ENCODE results near the gene ARHGEF17.

ARHGEF17 gene

DNA sequence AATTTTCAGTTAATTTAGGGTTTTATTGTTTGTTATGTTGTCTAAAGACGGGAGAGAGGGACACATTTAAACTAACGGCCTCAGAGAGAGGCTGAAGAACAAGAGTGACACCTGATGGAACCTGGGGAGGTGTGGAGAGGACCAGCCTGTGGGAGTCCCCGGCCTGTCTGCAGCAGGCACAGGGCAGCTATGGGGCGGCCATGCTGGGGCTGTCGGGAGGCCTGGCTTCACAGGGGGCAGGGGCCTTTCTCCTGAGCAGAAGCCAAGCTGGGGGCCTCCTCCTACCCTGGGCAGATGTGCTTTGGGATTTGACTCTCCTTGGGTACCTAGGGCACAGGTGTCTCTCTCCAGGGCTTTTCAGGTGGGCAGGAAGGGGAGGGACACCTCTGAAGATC lies 90.1 kb downstream of the ARHGEF17 start:
- TF ChIP-seq GATA1 (IDR thresholded peaks at IDR 0.05; ENCODE audit: low read depth, low read length) = no peak
- TF ChIP-seq POLR2A (IDR thresholded peaks at IDR 0.05; ENCODE audit: low read length) = no peak
- no peak for DNase-seq

- DNase-seq = no peak
- TF ChIP-seq GATA1 (IDR thresholded peaks at IDR 0.05; ENCODE audit: low read depth, low read length) (no peak), POLR2A (IDR thresholded peaks at IDR 0.05; ENCODE audit: low read length) (no peak)
These were observed 90.6 kb downstream of the ARHGEF17 start for GRCh38 chr11:73398721-73399120.

- DNase-seq = no peak
- TF ChIP-seq GATA1 (IDR thresholded peaks at IDR 0.05; ENCODE audit: low read depth, low read length) = no peak
- TF ChIP-seq POLR2A (IDR thresholded peaks at IDR 0.05; ENCODE audit: low read length) = no peak
These were observed 91.1 kb downstream of the ARHGEF17 start for GRCh38 chr11:73399159-73399590.

GRCh38 chr11:73399636-73400035 lies 91.6 kb downstream of the ARHGEF17 start:
- DNase-seq = peak; percentile 24 to 46
- no peak for TF ChIP-seq GATA1 (IDR thresholded peaks at IDR 0.05; ENCODE audit: low read depth, low read length)
- no peak for TF ChIP-seq POLR2A (IDR thresholded peaks at IDR 0.05; ENCODE audit: low read length)

GRCh38 chr11:73400293-73400692 lies 92.2 kb downstream of the ARHGEF17 start:
- DNase-seq = no peak

GRCh38 chr11:73401217-73401923 lies 93.3 kb downstream of the ARHGEF17 start:
- no peak for TF ChIP-seq POLR2A (IDR thresholded peaks at IDR 0.05; ENCODE audit: low read length)
- no peak for TF ChIP-seq GATA1 (IDR thresholded peaks at IDR 0.05; ENCODE audit: low read depth, low read length)
- DNase-seq = no peak

More at GRCh38 chr11:73400293-73400692, 92.2 kb downstream of the ARHGEF17 start:
- no peak for TF ChIP-seq POLR2A (IDR thresholded peaks at IDR 0.05; ENCODE audit: low read length)

- no peak for DNase-seq
- TF ChIP-seq GATA1 (IDR thresholded peaks at IDR 0.05; ENCODE audit: low read depth, low read length) (no peak), POLR2A (IDR thresholded peaks at IDR 0.05; ENCODE audit: low read length) (no peak)
These were observed 94.1 kb downstream of the ARHGEF17 start for GRCh38 chr11:73401924-73402833.

- peak; percentile 22 to 31 for DNase-seq
- no peak for TF ChIP-seq POLR2A (IDR thresholded peaks at IDR 0.05; ENCODE audit: low read length)
- TF ChIP-seq GATA1 (IDR thresholded peaks at IDR 0.05; ENCODE audit: low read depth, low read length) = no peak
These were observed 94.7 kb downstream of the ARHGEF17 start for GRCh38 chr11:73402834-73403185.

- TF ChIP-seq GATA1 (IDR thresholded peaks at IDR 0.05; ENCODE audit: low read depth, low read length) (no peak), POLR2A (IDR thresholded peaks at IDR 0.05; ENCODE audit: low read length) (no peak)
- no peak for DNase-seq
These were observed 95.5 kb downstream of the ARHGEF17 start for GRCh38 chr11:73403541-73403940.

DNA sequence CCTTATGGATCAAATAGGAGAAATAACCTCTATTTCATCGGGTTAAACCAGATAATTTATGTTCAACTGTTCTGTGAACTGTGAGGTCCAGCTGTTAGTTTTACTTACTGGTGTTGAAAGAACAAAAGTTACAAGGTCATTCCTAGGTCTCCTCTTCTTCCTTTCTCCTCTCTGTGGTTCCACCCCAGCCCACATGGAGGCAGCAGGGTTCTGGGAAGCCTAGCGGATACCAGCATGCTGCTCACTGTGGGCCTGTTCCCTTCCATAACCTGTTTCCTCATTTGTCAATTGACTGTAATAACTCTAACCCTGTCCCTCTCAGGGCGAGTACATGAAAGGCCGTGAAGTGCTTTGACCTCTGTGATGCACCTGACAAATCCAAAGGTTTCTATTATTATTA lies 96.0 kb downstream of the ARHGEF17 start:
- TF ChIP-seq POLR2A (IDR thresholded peaks at IDR 0.05; ENCODE audit: low read length) (no peak), GATA1 (IDR thresholded peaks at IDR 0.05; ENCODE audit: low read depth, low read length) (no peak)
- DNase-seq = peak; percentile 22 to 30

DNA sequence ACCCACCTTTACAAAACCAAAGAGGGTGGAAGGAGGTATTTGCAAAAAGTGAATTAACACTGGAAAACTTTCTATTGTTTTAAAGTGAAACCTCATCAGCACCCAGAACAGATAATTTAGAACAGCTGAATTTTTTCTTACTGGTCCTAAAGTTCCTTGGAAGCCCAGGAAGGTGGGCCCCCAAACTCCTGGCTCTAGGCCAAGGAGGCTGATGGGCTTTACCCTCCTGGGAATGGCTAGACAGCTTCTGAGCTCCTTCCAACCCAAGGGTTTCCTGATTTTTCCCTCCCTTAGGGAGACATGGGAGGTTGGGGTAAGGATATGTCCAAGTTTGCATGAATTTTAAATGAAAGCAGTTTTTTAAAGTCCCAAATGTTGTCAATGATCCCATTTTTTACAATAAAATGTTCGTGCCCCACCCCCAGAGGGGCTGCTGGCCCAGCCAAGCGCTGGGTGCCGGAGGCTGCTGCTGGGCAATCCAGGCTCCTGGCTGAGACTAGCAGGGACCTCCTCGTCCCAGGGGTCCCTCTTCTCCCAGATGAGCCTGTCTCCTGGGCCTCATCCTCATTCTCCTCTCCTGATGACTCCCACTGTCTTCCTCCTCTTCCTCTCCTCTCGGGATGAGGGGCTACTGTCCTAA lies 96.5 kb downstream of the ARHGEF17 start:
- DNase-seq = no peak

GRCh38 chr11:73405146-73405510 lies 97.1 kb downstream of the ARHGEF17 start:
- no peak for TF ChIP-seq POLR2A (IDR thresholded peaks at IDR 0.05; ENCODE audit: low read length)
- no peak for TF ChIP-seq GATA1 (IDR thresholded peaks at IDR 0.05; ENCODE audit: low read depth, low read length)
- no peak for DNase-seq

More for the DNA sequence above, 96.5 kb downstream of the ARHGEF17 start:
- TF ChIP-seq POLR2A (IDR thresholded peaks at IDR 0.05; ENCODE audit: low read length) (no peak), GATA1 (IDR thresholded peaks at IDR 0.05; ENCODE audit: low read depth, low read length) (no peak)

DNA sequence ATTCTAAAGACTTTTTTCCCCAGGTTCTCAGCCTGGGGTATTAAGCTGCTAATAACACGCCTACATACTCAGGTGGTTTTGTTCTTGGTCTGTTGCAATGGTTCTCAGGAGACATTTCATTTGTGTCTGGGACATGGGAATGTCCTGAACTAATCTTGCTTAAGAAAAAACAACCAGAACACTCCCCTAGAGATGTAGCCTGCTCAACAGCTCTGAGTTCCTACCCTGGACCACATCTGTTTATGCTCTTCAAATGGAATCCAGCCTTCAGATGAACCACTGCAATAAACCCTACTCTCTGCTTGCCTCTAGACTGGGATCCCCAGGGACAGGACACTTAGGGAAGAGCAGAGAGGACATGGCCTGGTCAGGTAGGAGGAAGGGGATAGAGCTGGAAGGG lies 98.1 kb downstream of the ARHGEF17 start:
- DNase-seq = no peak
- no peak for TF ChIP-seq GATA1 (IDR thresholded peaks at IDR 0.05; ENCODE audit: low read depth, low read length)
- no peak for TF ChIP-seq POLR2A (IDR thresholded peaks at IDR 0.05; ENCODE audit: low read length)

- DNase-seq = no peak
- TF ChIP-seq POLR2A (IDR thresholded peaks at IDR 0.05; ENCODE audit: low read length) (no peak), GATA1 (IDR thresholded peaks at IDR 0.05; ENCODE audit: low read depth, low read length) (no peak)
These were observed 98.5 kb downstream of the ARHGEF17 start for GRCh38 chr11:73406619-73407018.

Data from erythroblast (primary cell).